ENCODE data around the gene APEH. TPM values are rescaled to one million over a fixed set of nuclear protein-coding genes. Genes with fewer than 3 reads are reported as not detected.

APEH gene
- total and polyA plus RNA-seq, 4 donors = 25.2 to 119 (median 69.2) TPM

- Histone ChIP-seq H3K27ac (ENCODE audit: low read depth in 1 of 2, low read length in 1 of 2) (no peak overlapping the region), H3K4me3 (no peak overlapping the region), H3K27me3 (ENCODE audit: control insufficient read depth in 3 of 3, insufficient read depth in 3 of 3, low read length in 2 of 3) (no peaks in the 10 kb centered on the region), H3K9me3 (ENCODE audit: control insufficient read depth in 4 of 4, insufficient read depth in 3 of 4, low read length in 3 of 4) (peaks cover 0 to 2% (median 0%) of the 10 kb centered on the region in 4 donors), H3K36me3 (ENCODE audit: control insufficient read depth in 4 of 4, insufficient read depth in 4 of 4, low read length in 4 of 4) (no peaks in the 10 kb centered on the region), H3K9ac (ENCODE audit: insufficient read depth in 1 of 2, low read length in 2 of 2) (no peak overlapping the region), H3K4me1 (ENCODE audit: control insufficient read depth in 5 of 5, insufficient read depth in 5 of 5, low read length in 5 of 5) (no peaks in the 10 kb centered on the region)
- DNase-seq (no peak), ATAC-seq (ENCODE audit: insufficient read depth, low FRiP score) (no peak)
- WGBS, 2 donors = 90 to 98% methylated on average over 6 of the region's 6 CpGs
- TF ChIP-seq CTCF (IDR thresholded peaks at IDR 0.05; ENCODE audit: control extremely low read depth, extremely low read depth) = no peak
Observed at GRCh38 chr3:49629866-49630265, 44.3 kb upstream of the APEH start.

GRCh38 chr3:49630784-49631183 lies 43.4 kb upstream of the APEH start:
- Histone ChIP-seq H3K9ac (ENCODE audit: insufficient read depth in 1 of 2, low read length in 2 of 2) (no peak overlapping the region), H3K27me3 (ENCODE audit: control insufficient read depth in 3 of 3, insufficient read depth in 3 of 3, low read length in 2 of 3) (no peaks in the 10 kb centered on the region)
- ATAC-seq (ENCODE audit: insufficient read depth, low FRiP score) = no peak

GRCh38 chr3:49634736-49635135 lies 39.4 kb upstream of the APEH start:
- Histone ChIP-seq H3K4me1 (ENCODE audit: control insufficient read depth in 5 of 5, insufficient read depth in 5 of 5, low read length in 5 of 5) (no peaks in the 10 kb centered on the region), H3K27ac (ENCODE audit: low read depth in 1 of 2, low read length in 1 of 2) (no peak overlapping the region), H3K36me3 (ENCODE audit: control insufficient read depth in 4 of 4, insufficient read depth in 4 of 4, low read length in 4 of 4) (no peaks in the 10 kb centered on the region), H3K9me3 (ENCODE audit: control insufficient read depth in 4 of 4, insufficient read depth in 3 of 4, low read length in 3 of 4) (peaks cover 0 to 2% (median 0%) of the 10 kb centered on the region in 4 donors), H3K9ac (ENCODE audit: insufficient read depth in 1 of 2, low read length in 2 of 2) (no peak overlapping the region), H3K4me3 (no peak overlapping the region), H3K27me3 (ENCODE audit: control insufficient read depth in 3 of 3, insufficient read depth in 3 of 3, low read length in 2 of 3) (no peaks in the 10 kb centered on the region)
- ATAC-seq (ENCODE audit: insufficient read depth, low FRiP score) = no peak
- no peak for TF ChIP-seq CTCF (IDR thresholded peaks at IDR 0.05; ENCODE audit: control extremely low read depth, extremely low read depth)
- 89 to 90% methylated on average over 3 of the region's 3 CpGs for WGBS, 2 donors
- DNase-seq = no peak

More at GRCh38 chr3:49630784-49631183, 43.4 kb upstream of the APEH start:
- TF ChIP-seq CTCF (IDR thresholded peaks at IDR 0.05; ENCODE audit: control extremely low read depth, extremely low read depth) = no peak
- Histone ChIP-seq H3K36me3 (ENCODE audit: control insufficient read depth in 4 of 4, insufficient read depth in 4 of 4, low read length in 4 of 4) (no peaks in the 10 kb centered on the region), H3K4me3 (no peak overlapping the region), H3K27ac (ENCODE audit: low read depth in 1 of 2, low read length in 1 of 2) (no peak overlapping the region), H3K9me3 (ENCODE audit: control insufficient read depth in 4 of 4, insufficient read depth in 3 of 4, low read length in 3 of 4) (peaks cover 0 to 2% (median 0%) of the 10 kb centered on the region in 4 donors), H3K4me1 (ENCODE audit: control insufficient read depth in 5 of 5, insufficient read depth in 5 of 5, low read length in 5 of 5) (no peaks in the 10 kb centered on the region)
- DNase-seq = no peak
- WGBS, 2 donors = 92 to 96% methylated on average over 1 of the region's 1 CpG

Measured in lung (tissue), 12 donors.